ENCODE measurements around the gene LHFPL3.

LHFPL3 gene

GRCh38 chr7:104805449-104806317, 477.3 kb downstream of the LHFPL3 start:
- ChIA-PET CTCF (no interaction called here), POLR2A (no interaction called here)
- no peak for DNase-seq (ENCODE audit: extremely low spot score)
- TF ChIP-seq ARNT (IDR thresholded peaks at IDR 0.05) = no peak
- TF ChIP-seq HDGF (IDR thresholded peaks at IDR 0.05; ENCODE audit: borderline replicate concordance) = no peak
- no peak for TF ChIP-seq SUZ12 (IDR thresholded peaks at IDR 0.05)
- TF ChIP-seq L3MBTL2 (conservative IDR thresholded peaks at IDR 0.05) = no peak
- no peak for TF ChIP-seq BHLHE40 (IDR thresholded peaks at IDR 0.05; ENCODE audit: borderline replicate concordance)
- no peak for TF ChIP-seq TARDBP (IDR thresholded peaks at IDR 0.05)
- no peak for TF ChIP-seq PKNOX1 (IDR thresholded peaks at IDR 0.05)

GRCh38 chr7:104807671-104808070, 479.3 kb downstream of the LHFPL3 start:
- DNase-seq (ENCODE audit: extremely low spot score) = no peak
- CTCF ChIA-PET = no interaction called here
- POLR2A ChIA-PET = no interaction called here
- TF ChIP-seq L3MBTL2 (conservative IDR thresholded peaks at IDR 0.05) (no peak), TARDBP (IDR thresholded peaks at IDR 0.05) (no peak), SP1 (IDR thresholded peaks at IDR 0.05) (no peak), HDGF (IDR thresholded peaks at IDR 0.05; ENCODE audit: borderline replicate concordance) (no peak), FOXK2 (IDR thresholded peaks at IDR 0.05) (no peak), SUZ12 (IDR thresholded peaks at IDR 0.05) (no peak), FOXM1 (IDR thresholded peaks at IDR 0.05; ENCODE audit: borderline replicate concordance) (no peak), ARNT (IDR thresholded peaks at IDR 0.05) (no peak), NFRKB (IDR thresholded peaks at IDR 0.05) (no peak), LEF1 (IDR thresholded peaks at IDR 0.05; ENCODE audit: borderline replicate concordance) (no peak), PKNOX1 (IDR thresholded peaks at IDR 0.05) (no peak), CTBP1 (IDR thresholded peaks at IDR 0.05; ENCODE audit: borderline replicate concordance) (no peak), FOXA1 (IDR thresholded peaks at IDR 0.05) (no peak), BHLHE40 (IDR thresholded peaks at IDR 0.05; ENCODE audit: borderline replicate concordance) (no peak), ZNF384 (IDR thresholded peaks at IDR 0.05) (no peak), ELF4 (IDR thresholded peaks at IDR 0.05) (no peak)

GRCh38 chr7:104809906-104810305, 481.5 kb downstream of the LHFPL3 start:
- no peak for DNase-seq (ENCODE audit: extremely low spot score)
- CTCF ChIA-PET = no interaction called here
- TF ChIP-seq NFRKB (IDR thresholded peaks at IDR 0.05) (no peak), PKNOX1 (IDR thresholded peaks at IDR 0.05) (no peak), BHLHE40 (IDR thresholded peaks at IDR 0.05; ENCODE audit: borderline replicate concordance) (no peak)
- POLR2A ChIA-PET = no interaction called here

- TF ChIP-seq FOXM1 (IDR thresholded peaks at IDR 0.05; ENCODE audit: borderline replicate concordance) (no peak), ZNF384 (IDR thresholded peaks at IDR 0.05) (no peak), L3MBTL2 (conservative IDR thresholded peaks at IDR 0.05) (no peak), FOXA1 (IDR thresholded peaks at IDR 0.05) (no peak), PKNOX1 (IDR thresholded peaks at IDR 0.05) (no peak), LEF1 (IDR thresholded peaks at IDR 0.05; ENCODE audit: borderline replicate concordance) (no peak), HDGF (IDR thresholded peaks at IDR 0.05; ENCODE audit: borderline replicate concordance) (no peak), CTBP1 (IDR thresholded peaks at IDR 0.05; ENCODE audit: borderline replicate concordance) (no peak), NFRKB (IDR thresholded peaks at IDR 0.05) (no peak), SUZ12 (IDR thresholded peaks at IDR 0.05) (no peak), BHLHE40 (IDR thresholded peaks at IDR 0.05; ENCODE audit: borderline replicate concordance) (no peak), SP1 (IDR thresholded peaks at IDR 0.05) (no peak)
- DNase-seq (ENCODE audit: extremely low spot score) = no peak
- ChIA-PET POLR2A (no interaction called here), CTCF (interaction anchor here (0.7 kb wide), 1 partner anchor 69 kb away, joined by 3 read pairs; no protein-coding TSS in a partner anchor)
Observed at GRCh38 chr7:104814126-104814525, 485.7 kb downstream of the LHFPL3 start.

DNA sequence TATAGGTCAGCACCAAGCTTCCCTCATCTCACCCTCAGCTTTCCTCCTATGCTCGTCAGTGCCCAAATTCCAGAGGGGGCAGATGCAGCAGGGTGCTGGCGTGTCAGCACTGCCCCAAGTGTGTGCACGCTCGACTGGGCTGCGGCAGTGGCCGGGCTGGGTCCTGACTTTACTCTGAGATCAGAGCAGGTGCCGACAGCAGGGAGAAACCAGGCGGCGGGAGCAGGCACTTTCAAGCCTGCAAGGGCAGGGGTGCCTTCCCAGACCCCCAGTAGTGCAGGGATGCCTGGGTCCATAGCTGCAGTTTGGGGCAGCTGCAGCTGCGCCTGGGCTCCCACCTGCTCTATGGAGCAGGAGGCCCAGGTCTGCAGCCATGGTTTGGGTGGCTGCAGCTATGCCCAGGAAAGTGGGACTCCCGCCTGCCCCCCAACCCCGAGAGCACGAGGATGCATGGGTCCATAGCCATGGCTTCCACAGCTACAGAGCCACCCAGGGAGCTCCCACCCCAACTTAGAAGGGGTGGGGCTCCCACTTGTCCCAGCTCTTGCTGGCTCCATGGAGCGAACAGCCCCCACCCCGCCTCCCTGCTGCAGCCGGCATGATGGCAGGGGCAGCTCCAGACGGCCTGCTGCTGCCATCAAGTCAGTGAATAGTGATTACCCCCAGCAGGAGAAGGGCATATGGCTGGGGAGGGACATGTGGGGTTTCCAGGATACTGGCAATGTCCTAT, 486.4 kb downstream of the LHFPL3 start:
- CTCF ChIA-PET = no interaction called here
- POLR2A ChIA-PET = no interaction called here
- DNase-seq (ENCODE audit: extremely low spot score) = no peak
- TF ChIP-seq FOXK2 (IDR thresholded peaks at IDR 0.05) (no peak), ZNF384 (IDR thresholded peaks at IDR 0.05) (no peak), ARNT (IDR thresholded peaks at IDR 0.05) (no peak), NFRKB (IDR thresholded peaks at IDR 0.05) (no peak)

DNA sequence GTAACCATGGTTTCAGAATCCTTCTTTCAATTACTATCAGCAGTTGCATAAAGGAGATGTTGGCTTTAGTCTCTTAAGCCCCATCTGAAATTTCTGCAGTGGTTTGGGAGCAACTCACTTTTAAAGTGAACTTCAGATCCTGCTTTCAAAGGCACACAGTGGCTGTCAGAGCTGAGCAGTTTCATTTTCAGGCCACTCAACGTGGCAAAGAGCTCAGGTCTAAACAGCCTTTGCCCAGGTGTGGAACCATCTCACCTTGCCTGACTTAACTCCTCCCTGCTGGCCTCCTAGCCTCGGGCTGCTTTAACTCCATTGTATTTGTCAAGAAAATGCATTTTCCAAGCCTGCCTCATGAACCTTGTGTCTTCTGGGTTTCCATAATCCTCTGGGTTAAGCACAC, 488.1 kb downstream of the LHFPL3 start:
- no peak for TF ChIP-seq ZNF384 (IDR thresholded peaks at IDR 0.05)
- no peak for TF ChIP-seq FOXM1 (IDR thresholded peaks at IDR 0.05; ENCODE audit: borderline replicate concordance)
- TF ChIP-seq FOXK2 (IDR thresholded peaks at IDR 0.05) = no peak
- TF ChIP-seq BHLHE40 (IDR thresholded peaks at IDR 0.05; ENCODE audit: borderline replicate concordance) = no peak
- TF ChIP-seq CTBP1 (IDR thresholded peaks at IDR 0.05; ENCODE audit: borderline replicate concordance) = no peak
- TF ChIP-seq ARNT (IDR thresholded peaks at IDR 0.05) = no peak
- TF ChIP-seq NFRKB (IDR thresholded peaks at IDR 0.05) = no peak
- no peak for TF ChIP-seq PKNOX1 (IDR thresholded peaks at IDR 0.05)
- TF ChIP-seq TARDBP (IDR thresholded peaks at IDR 0.05) = no peak
- TF ChIP-seq LEF1 (IDR thresholded peaks at IDR 0.05; ENCODE audit: borderline replicate concordance) = no peak
- no peak for TF ChIP-seq SUZ12 (IDR thresholded peaks at IDR 0.05)
- TF ChIP-seq ELF4 (IDR thresholded peaks at IDR 0.05) = no peak
- no peak for DNase-seq (ENCODE audit: extremely low spot score)
- ChIA-PET CTCF (no interaction called here), POLR2A (no interaction called here)

Measured in HEK293T (cell line).